KMS-11 (cell line): ENCODE measurements around the gene CMIP.

Source experiments
- H2AFZ ChIP-seq: fragments of 200-600 bp; sonication (generic); 2 replicates; pipeline ENCODE4 v1.6.1; 2016; ENCODE audit warnings: antibody characterized with exemption, mixed run types, low read depth
- H3K27ac ChIP-seq: fragments of 200-600 bp; sonication (generic); 2 replicates; pipeline ENCODE4 v1.6.1; 2016; ENCODE audit warnings: mild to moderate bottlenecking, mixed run types
- H3K27me3 ChIP-seq: fragments of 200-600 bp; sonication (generic); 2 replicates; pipeline ENCODE4 v1.6.1; 2017; ENCODE audit warnings: mild to moderate bottlenecking, low read depth, mixed run types, moderate library complexity; ENCODE audit not compliant: insufficient read depth
- H3K36me3 ChIP-seq: fragments of 200-600 bp; sonication (generic); 2 replicates; pipeline ENCODE4 v1.6.1; 2017; ENCODE audit warnings: mild to moderate bottlenecking, mixed run types; ENCODE audit not compliant: insufficient read depth
- H3K4me1 ChIP-seq: fragments of 200-600 bp; sonication (generic); 2 replicates; pipeline ENCODE4 v1.6.1; 2016; ENCODE audit warnings: mild to moderate bottlenecking, low read depth, mixed run types; ENCODE audit not compliant: poor library complexity, severe bottlenecking
- H3K4me2 ChIP-seq: fragments of 200-600 bp; sonication (generic); 2 replicates; pipeline ENCODE4 v1.7.0; 2016; ENCODE audit warnings: mild to moderate bottlenecking, mixed run types
- H3K4me3 ChIP-seq: fragments of 200-600 bp; sonication (generic); IDR thresholded peaks from 2 replicates; pipeline ENCODE4 v1.6.1; 2017; ENCODE audit warnings: low read depth, low read length, mixed read lengths; ENCODE audit not compliant: insufficient read depth
- H3K79me2 ChIP-seq: fragments of 200-600 bp; sonication (generic); 2 replicates; pipeline ENCODE4 v1.6.1; 2016; ENCODE audit warnings: low read depth, mixed run types; ENCODE audit not compliant: insufficient read depth
- H3K9ac ChIP-seq: fragments of 200-600 bp; sonication (generic); 2 replicates; pipeline ENCODE4 v1.6.1; 2016; ENCODE audit warnings: mild to moderate bottlenecking, mixed run types
- H4K20me1 ChIP-seq: fragments of 200-600 bp; sonication (generic); 2 replicates; pipeline ENCODE4 v1.6.1; 2016; ENCODE audit warnings: mild to moderate bottlenecking, mixed run types; ENCODE audit not compliant: insufficient read depth
- CTCF ChIP-seq: fragments of 200-600 bp; sonication (generic); conservative IDR thresholded peaks from 2 replicates; pipeline ENCODE4 v1.6.1; 2017; ENCODE audit warnings: low read depth, mild to moderate bottlenecking, antibody characterized with exemption, low read length, moderate library complexity, mixed read lengths

The CMIP gene

DNA sequence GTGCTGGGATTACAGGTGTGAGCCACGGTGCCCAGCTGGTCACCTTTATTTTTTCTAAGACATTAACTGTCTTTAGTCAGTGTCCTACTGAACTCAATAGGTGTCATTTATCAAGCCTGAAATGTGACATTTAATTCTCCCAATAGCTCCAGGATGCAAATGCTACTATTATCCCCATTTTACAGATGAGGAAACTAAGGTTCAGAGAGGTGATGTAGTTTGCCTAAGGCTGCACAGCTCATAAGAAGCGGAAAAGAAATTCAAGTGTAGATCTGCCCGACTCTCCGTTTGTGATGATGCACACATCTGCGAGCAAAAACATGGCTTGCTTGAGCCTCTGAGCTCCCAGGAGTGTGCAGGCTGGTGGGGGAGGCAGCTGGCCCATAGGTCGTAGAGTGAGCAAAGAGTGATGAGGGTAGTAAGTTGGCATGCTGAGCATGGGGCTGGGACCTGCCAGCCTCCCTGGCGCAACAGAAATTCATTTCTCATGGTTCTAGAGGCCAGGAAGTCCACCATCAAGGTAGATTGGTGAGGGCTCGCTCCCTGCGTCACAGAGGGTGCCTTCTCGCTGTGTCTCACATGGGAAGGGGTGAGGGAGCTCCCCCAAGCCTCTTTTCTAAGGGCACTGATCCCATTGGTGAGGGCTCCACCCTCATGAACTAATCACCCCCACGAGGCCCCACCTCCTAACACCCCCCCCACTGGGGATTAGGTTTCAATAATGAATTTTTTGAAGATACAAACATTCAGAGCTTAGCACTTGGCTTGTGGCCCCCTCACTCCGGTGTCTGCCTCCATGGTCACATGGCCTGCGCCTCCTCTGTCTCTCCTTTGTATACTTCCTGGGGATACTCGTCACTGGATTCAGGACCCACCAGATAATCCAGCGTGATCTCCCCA lies 193.0 kb downstream of the CMIP start:
- Histone ChIP-seq H3K4me3 (no peak overlapping the region), H3K4me1 (peaks cover 30% of the 10 kb centered on the region), H3K36me3 (no peaks in the 10 kb centered on the region; the same call in 1 of the 2 replicates), H3K27me3 (no peaks in the 10 kb centered on the region), H3K9ac (no peak overlapping the region), H3K4me2 (no peak overlapping the region), H4K20me1 (no peaks in the 10 kb centered on the region), H3K79me2 (peaks cover 52% of the 10 kb centered on the region), H3K27ac (no peak overlapping the region), H2AFZ (no peak overlapping the region)
- no peak for TF ChIP-seq CTCF

- Histone ChIP-seq H3K27ac (no peak overlapping the region), H4K20me1 (no peaks in the 10 kb centered on the region), H3K79me2 (peaks cover 57% of the 10 kb centered on the region), H3K36me3 (no peaks in the 10 kb centered on the region; the same call in 1 of the 2 replicates), H3K27me3 (no peaks in the 10 kb centered on the region), H3K4me2 (no peak overlapping the region), H3K4me1 (peaks cover 21% of the 10 kb centered on the region), H2AFZ (no peak overlapping the region), H3K9ac (no peak overlapping the region), H3K4me3 (no peak overlapping the region)
- no peak for TF ChIP-seq CTCF
Observed at GRCh38 chr16:81638286-81638945, 193.8 kb downstream of the CMIP start.

GRCh38 chr16:81639348-81639747 lies 194.7 kb downstream of the CMIP start:
- Histone ChIP-seq H3K9ac (no peak overlapping the region), H3K27ac (no peak overlapping the region), H3K27me3 (no peaks in the 10 kb centered on the region), H2AFZ (no peak overlapping the region), H3K4me3 (no peak overlapping the region), H3K79me2 (peaks cover 58% of the 10 kb centered on the region), H3K36me3 (no peaks in the 10 kb centered on the region; the same call in 1 of the 2 replicates), H4K20me1 (no peaks in the 10 kb centered on the region), H3K4me2 (no peak overlapping the region), H3K4me1 (peaks cover 12% of the 10 kb centered on the region)
- TF ChIP-seq CTCF, result no peak

DNA sequence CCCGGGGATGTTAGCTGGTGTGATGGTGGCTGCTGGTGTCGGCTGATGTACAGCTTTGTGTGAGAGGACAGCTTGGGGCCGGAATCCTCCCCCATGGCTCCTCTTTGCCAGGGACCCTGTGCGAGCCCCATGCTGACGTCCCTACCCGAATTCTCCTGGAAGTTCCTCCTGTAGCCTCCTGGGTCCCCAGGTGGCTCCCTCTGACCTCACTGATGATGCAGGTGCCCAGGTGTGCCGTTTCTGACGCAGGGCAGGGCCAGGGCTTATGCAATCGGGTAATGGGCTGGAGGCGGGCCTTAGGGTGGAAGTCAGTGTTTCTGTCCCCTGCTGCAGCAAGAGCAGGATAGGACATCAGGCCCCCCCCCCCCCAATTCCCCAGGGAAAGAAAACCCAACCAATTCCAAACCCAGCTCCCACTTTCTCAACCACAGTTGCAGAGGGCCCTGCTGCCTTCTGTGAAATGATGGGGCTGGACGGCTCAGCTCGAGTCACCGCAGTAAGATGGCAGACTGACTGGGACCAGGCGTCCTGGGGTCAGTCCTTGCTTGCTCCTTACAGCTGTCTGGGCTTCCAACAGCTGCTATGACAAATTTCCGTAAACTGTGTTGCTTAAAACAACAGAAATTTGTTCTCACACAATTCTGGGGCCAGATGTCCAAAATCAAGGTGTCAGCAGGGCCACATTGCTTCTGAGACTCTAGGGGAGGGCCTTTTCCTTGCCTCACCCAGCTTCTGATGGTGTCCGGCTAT lies 195.5 kb downstream of the CMIP start:
- Histone ChIP-seq H2AFZ (no peak overlapping the region), H4K20me1 (no peaks in the 10 kb centered on the region), H3K27me3 (no peaks in the 10 kb centered on the region), H3K4me1 (peaks cover 4% of the 10 kb centered on the region), H3K79me2 (peaks cover 52% of the 10 kb centered on the region; the same call in 1 of the 2 replicates), H3K9ac (no peak overlapping the region), H3K36me3 (no peaks in the 10 kb centered on the region; the same call in 1 of the 2 replicates), H3K4me2 (no peak overlapping the region), H3K4me3 (no peak overlapping the region), H3K27ac (no peak overlapping the region)
- TF ChIP-seq CTCF, result no peak
